GM19240 (cell line): ENCODE data around the gene SYT6.

Source experiments
- DNase-seq: peaks from one replicate; pipeline ENCODE4 v3.0.0; 2011; ENCODE audit warnings: low spot score; ENCODE audit not compliant: insufficient read length

SYT6 gene

DNA sequence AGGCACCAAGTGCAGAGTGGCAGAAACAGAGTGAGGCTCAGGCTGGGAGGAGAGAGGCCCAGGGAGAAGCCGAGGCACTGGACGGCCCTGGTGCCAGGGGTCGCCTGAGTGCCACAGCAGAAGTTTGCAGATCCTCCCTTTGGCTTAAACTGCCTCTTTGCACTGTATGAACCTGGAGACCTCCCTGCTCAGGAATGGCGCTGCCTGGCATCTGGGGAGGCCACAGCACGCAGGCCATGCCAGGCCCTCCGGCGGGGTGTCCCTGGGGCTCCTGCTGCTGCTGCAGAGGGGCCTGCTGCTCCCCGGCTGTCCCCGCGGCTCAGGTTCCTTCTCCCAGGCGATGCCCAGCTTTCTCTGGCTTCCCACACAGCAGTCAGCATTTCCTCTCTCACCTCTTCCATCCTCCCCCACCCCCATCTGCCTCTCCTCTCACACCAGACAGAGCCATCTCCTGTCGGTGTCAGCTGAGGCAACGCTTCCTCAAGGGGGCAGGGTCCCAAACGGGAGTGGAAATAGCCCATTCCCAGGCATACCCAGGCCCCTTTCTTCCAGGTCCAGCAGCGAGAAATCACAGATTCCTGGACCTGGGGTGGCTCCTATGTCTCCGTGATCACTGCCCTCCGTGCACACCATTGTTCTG lies 35.2 kb downstream of the SYT6 start:
- DNase-seq, result no peak

DNA sequence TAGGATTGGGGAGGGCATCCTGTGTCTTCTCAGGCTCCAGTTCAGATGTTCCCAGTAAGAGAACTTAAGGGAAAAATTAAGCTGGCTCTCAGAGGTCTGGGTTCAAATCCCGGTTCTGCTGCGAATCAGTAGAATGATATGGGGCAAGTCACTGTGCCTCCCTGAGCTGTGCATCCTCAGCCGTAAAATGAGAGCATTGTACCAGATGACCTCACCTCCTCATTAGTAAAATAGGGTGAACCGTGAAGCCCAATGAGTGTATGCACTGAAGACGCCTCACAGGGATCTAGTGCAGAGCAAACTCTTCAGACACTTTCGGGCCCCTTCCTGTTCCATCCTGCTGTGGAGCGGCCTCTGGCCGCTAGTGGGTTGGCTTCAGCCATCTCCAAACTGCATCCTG lies 36.0 kb downstream of the SYT6 start:
- no peak for DNase-seq

DNA sequence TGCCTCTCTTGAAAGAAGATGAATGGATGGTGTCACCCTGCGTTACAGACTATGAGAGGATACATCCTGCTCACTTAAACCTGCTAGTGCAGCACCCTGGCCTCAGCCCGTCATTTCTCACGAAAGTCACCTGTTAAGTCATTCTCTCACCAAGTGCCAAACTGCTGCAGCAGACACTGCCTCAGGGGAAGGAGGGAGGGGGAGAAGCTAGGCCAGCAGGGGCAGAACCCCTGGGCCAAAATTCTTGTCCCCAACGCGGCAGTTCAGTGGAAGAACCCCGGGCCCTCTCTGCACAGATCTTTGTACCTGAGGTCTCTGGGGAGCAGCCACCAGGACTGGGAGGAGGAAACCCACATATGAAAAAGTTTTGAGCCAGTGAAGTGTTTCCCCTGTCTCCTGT lies 37.6 kb downstream of the SYT6 start:
- no peak for DNase-seq

DNA sequence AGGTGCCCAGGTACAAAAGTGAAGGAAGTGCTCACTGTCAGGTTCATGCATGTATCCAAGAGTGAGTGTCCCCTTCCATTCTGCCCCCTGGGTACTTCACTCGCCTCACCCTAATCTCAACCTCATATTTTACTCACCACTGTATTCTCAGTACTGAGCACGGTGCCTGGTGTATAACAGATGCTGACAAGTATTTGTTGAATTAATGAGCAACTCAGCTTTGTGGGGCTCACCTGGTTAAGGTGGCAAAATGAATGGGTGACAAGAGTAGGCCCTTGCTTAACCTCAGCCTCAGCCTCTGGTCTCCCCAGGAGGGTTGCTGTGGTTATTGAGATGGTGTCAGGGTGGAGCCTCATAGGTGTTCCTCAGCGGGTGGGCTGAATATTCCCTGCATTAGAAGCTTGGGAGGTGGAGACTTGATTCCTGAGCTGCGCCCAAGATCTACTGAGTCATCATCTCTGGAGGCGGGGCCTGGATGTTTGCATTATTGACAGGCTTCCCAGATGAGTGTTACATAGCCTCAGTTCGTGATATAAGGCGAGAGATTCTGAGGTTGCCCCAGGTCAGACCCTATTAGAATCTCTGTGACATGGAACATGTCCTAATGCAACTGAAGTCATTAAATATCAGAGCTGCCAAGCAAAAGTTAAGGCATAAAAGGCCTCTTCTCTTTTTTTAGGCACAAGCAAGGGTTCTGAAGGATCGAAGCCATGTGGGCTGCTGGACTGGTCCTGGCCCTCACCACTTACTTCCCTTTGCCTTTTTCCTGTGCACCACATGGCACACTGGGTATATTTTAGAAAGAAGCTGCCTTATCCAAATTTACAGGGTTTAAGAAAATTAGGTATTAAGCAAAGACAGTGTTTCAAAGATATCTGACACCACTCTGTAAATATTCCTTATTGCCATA lies 39.2 kb downstream of the SYT6 start:
- no peak for DNase-seq

DNA sequence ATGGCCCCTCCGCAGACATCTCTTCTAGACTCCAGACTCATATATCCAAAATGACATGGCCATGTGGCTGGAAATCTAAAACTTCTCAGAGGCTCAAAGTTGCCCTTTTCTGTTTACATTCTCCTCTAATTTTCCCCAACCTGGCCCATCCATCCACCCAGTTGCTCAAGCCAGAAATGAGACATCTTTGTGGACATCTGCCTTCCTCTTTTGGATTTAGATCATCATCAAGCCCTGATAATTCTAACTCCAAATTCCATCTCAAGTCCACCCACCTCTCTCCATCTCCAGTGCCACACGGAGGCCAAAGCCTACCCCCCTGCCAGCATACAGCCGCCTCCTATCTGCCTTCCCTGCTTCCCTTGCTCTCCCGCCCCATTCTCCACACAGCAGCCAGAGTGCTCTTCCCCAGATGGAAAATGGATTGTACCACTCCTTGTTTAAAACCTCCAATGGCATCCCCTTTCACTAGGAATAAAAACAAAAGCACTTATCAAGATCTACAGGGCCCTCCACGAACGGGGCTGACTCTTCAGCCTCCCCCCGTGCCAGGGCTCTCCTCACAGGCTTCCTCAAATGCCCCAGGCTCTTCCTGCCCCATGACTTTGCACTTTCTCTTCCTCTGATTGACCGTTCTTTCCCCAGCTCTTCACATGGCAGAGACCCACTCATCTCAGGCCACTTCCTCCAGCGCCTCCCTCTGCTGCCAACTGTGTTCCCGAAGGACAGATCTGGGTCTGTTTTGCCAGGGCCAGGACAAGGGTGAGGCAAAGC lies 40.1 kb downstream of the SYT6 start:
- DNase-seq, result no peak

DNA sequence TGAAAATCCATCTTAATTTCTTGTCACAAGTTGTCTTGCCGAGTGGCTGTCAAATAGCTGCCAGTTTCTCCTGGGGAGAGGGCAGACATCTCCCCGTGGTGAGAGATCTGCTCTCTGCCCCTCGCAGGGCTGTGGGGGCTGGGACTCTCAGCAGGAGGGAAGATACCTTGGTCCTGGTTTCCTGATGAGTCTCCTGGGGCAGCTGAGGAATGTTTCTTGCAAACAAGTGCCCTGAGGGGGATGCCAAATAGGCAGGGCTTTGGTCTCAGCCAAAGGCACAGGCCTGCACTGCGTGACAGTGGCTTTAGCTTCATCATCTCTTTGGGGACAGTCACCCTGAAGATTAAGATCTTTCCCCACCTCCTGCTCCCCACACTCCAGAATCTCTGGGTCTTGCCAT lies 40.9 kb downstream of the SYT6 start:
- no peak for DNase-seq

DNA sequence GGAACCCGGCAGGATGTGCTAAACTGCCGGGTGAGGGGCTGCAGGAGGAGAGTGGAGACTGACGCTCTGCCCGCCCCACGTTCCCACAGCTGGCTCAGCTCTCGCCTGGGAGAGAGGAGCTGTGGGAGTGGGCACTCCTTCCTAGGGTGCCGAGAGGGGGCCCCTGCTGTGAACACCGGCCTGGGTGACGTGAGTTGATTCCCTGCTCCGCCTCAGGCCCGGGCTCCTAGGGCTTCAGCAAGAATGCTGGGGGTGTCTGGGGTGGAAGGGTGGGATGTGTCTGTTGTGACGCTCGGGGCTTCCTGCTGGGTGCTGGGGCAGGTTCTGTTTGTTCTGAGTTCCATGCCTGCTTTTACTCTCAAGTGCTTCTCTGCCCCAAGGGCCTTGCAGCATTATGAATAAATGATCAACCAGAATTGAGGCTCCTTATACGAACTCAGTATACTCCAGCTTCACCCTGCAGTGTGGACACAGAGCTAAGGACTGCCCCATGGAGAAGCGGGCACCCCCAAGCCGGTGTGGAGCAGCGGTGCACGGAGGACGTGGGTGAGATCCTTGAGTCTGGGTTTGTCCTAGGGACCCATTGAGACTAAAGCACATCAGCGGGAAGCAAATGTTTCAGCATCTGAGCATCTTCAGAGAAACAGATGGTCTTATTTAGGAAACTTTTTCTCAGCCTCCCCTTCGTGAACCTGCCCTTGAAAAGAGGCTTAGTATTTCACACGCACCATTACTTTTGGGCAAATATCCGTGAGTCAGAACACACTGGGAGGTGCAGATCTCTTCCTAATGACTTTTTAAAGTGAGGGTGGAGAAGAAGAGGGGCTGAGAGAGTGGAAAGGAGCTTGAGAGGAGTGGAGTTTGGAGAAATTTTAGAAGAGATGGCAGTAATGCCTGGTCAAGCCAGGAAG lies 41.7 kb downstream of the SYT6 start:
- DNase-seq, result no peak

DNA sequence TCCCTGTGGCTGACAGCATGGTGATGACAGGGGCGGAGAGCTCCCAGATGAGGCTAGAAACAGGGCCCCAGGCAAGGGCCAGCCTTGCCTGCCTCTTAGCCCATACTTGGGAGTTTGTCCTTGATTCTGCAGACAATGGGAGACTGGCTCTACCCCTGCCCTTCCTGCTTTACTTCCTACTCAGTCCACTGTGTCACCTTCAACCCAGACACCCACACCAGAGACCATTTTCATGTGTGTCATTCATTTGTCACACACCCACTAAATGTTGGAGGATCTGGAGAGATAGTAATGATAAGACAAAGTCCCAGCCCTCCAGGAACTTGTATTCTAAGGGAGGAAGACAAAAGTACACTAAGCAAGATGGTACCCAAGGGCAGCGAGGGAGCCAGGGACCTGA lies 43.7 kb downstream of the SYT6 start:
- no peak for DNase-seq

DNA sequence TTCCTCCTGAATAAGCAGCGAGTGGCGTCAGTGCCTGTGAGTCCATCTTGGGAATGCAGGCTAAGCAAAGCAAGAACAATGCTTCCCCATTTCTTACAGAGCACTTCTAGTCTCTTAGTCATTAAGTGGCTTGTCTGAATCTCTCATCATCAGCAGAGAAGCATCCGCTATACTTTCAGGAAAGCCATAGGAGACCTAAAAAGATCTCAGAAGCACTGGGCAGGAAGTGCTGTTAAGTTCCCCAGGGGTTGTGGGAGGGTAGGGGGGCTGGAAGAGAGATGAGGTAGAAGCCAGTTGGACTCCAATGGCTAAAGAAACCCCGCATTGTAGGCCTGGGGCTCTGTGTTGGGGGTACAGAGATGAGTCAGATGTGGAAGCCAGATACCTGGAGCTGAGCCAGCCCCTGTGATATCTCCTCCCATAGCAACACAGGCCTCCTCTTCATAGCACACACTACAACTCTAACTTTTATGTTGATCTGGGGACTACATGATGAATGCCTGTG lies 44.9 kb downstream of the SYT6 start:
- no peak for DNase-seq

DNA sequence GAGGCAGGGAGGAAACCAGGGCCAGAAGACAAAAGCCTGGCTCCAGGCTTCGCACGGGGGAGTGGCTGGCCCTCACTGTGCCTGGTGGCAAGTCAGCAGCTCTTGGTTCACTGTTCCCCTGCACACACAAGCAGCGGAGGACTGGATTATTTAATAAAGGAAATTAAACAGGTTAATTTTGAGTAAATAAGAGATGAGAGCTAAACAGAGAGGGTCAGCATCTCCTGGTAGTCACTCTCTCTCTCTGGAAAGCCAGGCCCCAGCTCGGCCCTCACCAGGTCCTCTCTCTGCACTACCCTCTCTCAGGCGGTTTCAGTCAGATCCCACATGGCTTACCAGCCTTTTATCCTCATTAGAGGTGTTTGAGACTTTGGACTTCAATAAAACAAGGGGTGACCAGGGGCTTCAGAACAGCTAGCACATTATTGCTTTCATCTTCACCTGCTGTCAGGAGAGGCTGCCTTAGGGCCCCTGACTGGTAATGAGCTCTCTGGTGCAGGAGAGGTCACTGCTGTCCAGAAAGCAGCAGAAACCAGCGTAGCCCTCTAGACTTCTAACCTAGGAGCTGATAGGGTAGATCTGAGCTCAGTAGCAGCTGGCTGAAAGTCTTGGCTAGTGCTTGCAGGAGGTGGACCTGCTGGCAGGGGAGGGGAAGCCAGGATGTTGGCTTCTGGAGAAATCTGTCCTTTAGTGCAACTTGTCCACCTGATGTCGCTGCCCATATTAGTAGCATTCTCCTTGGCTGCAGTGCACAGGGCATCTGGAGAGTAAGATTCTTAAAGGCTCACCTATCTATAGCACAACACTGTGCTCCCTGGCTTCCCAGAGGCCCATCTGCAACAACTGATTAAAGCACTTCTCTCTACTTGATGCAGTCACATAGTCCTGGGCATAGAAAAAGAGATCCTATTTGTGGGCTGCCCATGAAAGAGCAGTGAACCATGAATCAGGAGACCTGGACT lies 45.9 kb downstream of the SYT6 start:
- DNase-seq, result no peak

DNA sequence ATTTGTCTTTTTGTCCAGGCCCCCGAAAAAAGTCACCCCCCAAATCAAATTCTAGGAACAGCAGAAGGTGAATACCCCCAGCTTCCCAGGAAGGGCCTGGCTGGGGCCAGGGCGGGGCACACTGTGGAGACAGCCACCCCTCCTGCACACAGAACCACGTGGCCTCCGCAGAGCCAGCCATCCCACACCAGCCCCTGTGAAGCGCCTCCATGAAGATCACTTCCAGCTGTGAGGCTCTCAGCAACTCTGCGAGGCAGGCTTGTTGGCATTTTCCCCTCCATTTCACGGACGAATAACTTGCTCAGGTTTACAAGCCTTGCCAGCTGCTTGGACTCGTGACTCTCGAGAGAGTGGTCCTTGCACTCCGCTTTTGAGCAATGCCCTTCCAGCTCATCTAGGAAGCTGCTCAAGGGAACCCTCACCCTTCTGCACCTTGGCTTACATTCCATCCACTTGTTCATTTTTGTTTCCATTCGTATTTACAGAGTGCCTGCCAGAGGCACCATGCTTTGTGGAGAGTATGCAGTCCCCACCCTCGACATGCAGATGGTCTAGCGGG lies 48.2 kb downstream of the SYT6 start:
- DNase-seq, result no peak

DNA sequence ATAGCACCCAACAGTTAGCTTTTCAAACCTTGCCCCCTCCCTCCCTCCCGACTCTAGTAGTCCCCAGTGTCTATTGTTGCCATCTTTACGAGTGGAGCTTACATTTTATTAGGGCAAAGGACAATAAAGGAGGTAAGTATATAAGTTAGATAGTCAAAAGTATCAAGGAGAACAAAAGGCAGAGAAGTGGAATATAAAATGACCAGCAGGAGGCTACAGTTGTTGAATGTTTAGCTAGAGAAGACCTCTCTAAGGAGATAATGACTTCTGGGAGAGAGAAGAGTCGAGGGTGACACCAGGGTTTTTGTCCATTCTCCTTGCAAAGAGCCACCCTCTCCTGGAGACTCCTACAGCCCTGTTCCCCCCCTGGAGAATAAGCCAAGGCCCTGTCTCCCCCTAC lies 48.7 kb downstream of the SYT6 start:
- DNase-seq, result no peak

DNA sequence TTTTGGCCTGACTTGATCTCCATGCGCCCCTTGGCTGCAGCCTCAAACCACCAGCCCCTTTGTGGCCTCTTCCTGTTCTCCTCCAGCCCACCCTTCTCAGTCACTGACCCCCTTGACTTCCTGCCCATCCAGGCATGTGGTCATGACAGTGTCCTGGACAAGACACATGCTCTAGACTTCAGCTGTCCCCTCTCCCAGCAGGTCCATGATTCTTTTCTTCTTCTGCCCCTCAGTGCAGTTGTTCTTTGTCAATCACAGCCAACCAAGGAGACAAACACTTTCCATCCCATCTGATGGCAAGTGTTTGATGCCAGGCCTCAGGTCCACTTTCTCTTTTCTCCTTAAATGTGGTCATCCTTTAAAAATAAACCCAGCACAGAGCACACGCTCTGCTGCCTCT lies 49.7 kb downstream of the SYT6 start:
- no peak for DNase-seq

DNA sequence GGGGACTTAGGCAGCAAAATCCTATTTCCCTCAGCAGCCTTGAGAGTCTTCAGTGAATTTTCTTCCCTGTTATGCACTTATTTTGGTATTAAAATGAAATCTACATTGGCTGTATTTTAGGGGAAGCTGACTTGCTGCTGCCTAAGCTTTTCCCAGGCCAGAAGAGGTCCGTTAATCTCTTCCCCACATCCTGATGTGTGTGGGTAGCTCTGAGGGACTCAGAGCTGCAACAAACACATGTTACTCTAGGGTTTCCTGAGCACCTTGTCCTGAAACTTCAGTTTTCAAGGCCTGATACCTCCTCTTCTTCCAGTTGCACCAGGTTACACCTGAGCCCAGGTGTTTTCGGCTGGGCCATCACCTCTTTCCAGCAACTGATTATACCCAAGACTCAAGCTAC lies 51.5 kb downstream of the SYT6 start:
- no peak for DNase-seq

DNA sequence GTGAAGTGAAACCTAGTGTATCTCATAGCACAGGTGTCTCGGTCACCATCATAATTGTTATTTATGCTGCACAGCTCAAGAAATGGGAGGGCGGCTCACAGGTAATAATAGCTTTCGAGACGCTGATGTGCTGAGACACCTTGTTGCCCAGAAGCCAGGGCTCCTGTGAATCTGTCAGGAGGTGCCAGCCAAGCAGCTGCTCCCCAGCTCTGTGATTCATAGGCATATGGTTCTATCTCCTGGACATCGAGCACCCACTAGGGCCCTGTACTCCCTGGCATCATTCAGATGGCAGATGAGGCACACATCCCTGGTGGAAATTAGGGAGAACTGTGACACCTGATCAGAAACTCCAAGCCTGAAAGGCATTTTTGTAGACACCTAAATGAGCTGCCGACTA lies 53.5 kb downstream of the SYT6 start:
- no peak for DNase-seq

DNA sequence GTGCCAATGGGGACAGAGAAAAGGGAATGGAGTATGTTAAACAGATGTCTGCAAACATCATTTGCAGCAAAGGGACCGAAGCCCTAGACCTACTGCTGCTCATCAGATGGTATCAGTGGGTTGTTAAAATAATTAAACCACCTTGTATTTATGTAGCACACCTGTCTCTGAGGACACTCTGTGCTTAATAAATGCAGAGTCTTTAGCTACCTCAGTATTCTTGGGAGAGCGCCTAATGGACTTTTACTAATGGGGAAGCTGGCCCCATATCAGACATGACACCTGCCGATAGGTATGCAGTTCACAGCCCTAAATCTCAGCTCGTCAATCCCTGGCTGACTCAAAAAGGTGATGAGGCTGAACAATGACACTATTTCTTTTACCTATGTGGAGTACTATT lies 54.4 kb downstream of the SYT6 start:
- no peak for DNase-seq

DNA sequence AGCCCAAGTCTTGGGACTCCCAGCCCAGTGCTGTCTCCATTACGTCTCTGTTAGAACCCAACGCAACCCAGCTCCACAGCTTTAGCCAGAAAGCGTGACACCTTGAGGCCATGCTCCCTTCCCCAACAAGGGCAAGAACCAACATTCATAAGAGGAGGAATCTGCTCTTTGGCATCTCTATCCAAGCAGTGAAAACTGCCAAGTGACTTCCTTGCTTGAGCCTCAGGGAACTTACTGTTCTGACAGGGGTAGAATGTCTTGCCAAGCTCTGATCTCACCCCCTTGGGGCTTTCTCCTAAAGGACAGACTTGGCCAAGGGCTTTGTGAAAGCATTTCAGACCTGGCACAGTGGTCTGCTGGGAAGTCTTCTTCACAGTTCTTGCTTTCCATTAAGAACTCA lies 56.6 kb downstream of the SYT6 start:
- DNase-seq, result no peak

DNA sequence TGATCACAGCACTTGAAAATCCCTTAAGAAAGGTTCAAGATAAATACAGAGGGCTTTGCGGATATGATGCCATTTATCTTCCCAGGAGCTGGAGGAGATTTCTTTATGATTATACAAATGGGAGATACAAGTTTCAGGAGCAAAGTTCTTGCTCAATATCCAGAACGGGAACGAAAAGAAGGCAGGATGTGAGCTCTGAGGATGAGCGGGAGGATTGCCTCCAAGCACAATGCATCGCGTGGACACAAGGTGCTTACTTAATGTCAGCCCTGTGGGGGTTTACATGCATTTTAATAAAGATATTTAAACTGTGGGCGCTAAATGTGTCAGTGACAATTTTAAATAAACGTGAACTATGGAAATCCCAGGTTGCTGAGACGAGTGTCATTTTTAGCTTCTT lies 59.0 kb downstream of the SYT6 start:
- no peak for DNase-seq

DNA sequence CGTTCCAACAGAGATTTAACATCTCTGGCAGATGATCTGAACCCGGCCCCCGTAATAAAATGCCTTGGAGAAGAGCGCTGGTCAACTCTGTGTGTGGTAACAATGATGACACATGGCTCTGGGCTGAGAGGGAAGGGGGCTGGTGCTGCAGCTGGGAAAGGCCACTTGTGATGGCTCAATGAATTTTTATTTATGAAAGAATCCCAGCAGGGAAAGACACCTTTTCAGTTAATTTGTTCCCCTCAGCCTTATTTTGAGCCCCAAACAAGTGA lies 59.4 kb downstream of the SYT6 start:
- no peak for DNase-seq
